Caco-2 (cell line): ENCODE data around the gene MRPS24. TPM values are rescaled to one million over a fixed set of nuclear protein-coding genes. Genes with fewer than 3 reads are reported as not detected.
A peak's percentile ranks its signal among the peaks of the same experiment; 100 is the strongest.

Experiments
- BruUV-seq: library from RNA; stranded (reverse); fragments of 400-500 nt; replicated peaks from 2 replicates; lab custom pipeline; 2021; lab: Mats Ljungman, UMichigan
- CTCF ChIA-PET: fragments of 300-600 bp; sonication (Branson Sonifier 250); formaldehyde crosslinking; loops from one replicate; lab custom pipeline; 2022; ENCODE audit warnings: antibody characterized with exemption; lab: Charles Lee
- POLR2A ChIA-PET: fragments of 300-600 bp; sonication (Branson Sonifier 250); formaldehyde crosslinking; loops from one replicate; lab custom pipeline; 2022; ENCODE audit warnings: antibody characterized with exemption; lab: Charles Lee
- DNase-seq, 2 experiments: peaks; one replicate each; pipeline versions ENCODE4 v3.0.0 to v3.0.0-alpha.2; 2020 to 2022
- H3K27me3 ChIP-seq: replicated peaks from 2 replicates; pipeline ENCODE4 v1.6.0; 2011; ENCODE audit warnings: low read length; ENCODE audit not compliant: control insufficient read depth, insufficient read depth
- H3K36me3 ChIP-seq: 2 replicates; pipeline ENCODE4 v1.5.1; 2011; ENCODE audit warnings: low read length; ENCODE audit not compliant: control insufficient read depth, insufficient read depth
- H3K4me1 ChIP-seq: fragments of 250-450 bp; sonication (Bioruptor Pico); 2 replicates; pipeline ENCODE4 v1.5.1; 2020; ENCODE audit warnings: mild to moderate bottlenecking
- H3K4me3 ChIP-seq: 2 replicates; pipeline ENCODE4 v1.5.1; 2011; ENCODE audit warnings: low read depth, mild to moderate bottlenecking, control low read depth, low read length
- H3K9me3 ChIP-seq: fragments of 250-450 bp; sonication (Bioruptor Pico); 2 replicates; pipeline ENCODE4 v1.5.1; 2020; ENCODE audit warnings: mild to moderate bottlenecking, moderate library complexity
- H3K27ac Mint-ChIP-seq: one replicate; pipeline ENCODE4 v1.8.0; 2022; ENCODE audit warnings: mixed read lengths; ENCODE audit not compliant: unreplicated experiment
- H3K27me3 Mint-ChIP-seq: one replicate; pipeline ENCODE4 v1.8.0; 2022; ENCODE audit warnings: mixed read lengths; ENCODE audit not compliant: insufficient read depth, unreplicated experiment
- H3K36me3 Mint-ChIP-seq: one replicate; pipeline ENCODE4 v1.8.0; 2022; ENCODE audit warnings: mild to moderate bottlenecking, mixed read lengths; ENCODE audit not compliant: insufficient read depth, unreplicated experiment
- H3K4me1 Mint-ChIP-seq: one replicate; pipeline ENCODE4 v1.8.0; 2022; ENCODE audit warnings: low read depth, mixed read lengths; ENCODE audit not compliant: unreplicated experiment
- H3K4me3 Mint-ChIP-seq: one replicate; pipeline ENCODE4 v1.8.0; 2022; ENCODE audit warnings: mild to moderate bottlenecking, moderate library complexity, mixed read lengths; ENCODE audit not compliant: unreplicated experiment
- H3K9me3 Mint-ChIP-seq: one replicate; pipeline ENCODE4 v1.8.0; 2022; ENCODE audit warnings: mixed read lengths; ENCODE audit not compliant: unreplicated experiment
- CTCF ChIP-seq, 2 experiments: fragments of 200-600 bp in 1 of 2; IDR thresholded peaks; 1 replicate in 1 of 2; 2 replicates in 1 of 2; pipeline versions ENCODE4 v1.5.1 to v1.8.0; 2011 to 2022; ENCODE audit warnings: antibody characterized with exemption in 1 of 2, control low read depth in 1 of 2, inconsistent platforms in 1 of 2, low read depth in 1 of 2, low read length in 1 of 2, mild to moderate bottlenecking in 1 of 2, moderate library complexity in 1 of 2; ENCODE audit not compliant: insufficient read depth in 1 of 2, severe bottlenecking in 1 of 2, unreplicated experiment in 1 of 2
- intact Hi-C: fragments of 100-400 bp; cut with micrococcal nuclease; formaldehyde crosslinking; loops from one replicate; pipeline ENCODE4 v1.10.0; 2022; ENCODE audit not compliant: unreplicated experiment
- total RNA-seq: library from RNA; stranded (reverse); gene quantifications from 2 replicates; pipeline ENCODE4 v1.2.3, GENCODE V29; 2022

MRPS24 gene
- total RNA-seq, 1 experiment from 2014 or later, result 150 TPM

- DNase-seq, result no peak
- Mint-ChIP-seq H3K4me3 (no peak overlapping the region), H3K36me3 (peaks cover 78% of the 10 kb centered on the region), H3K27ac (no peak overlapping the region), H3K9me3 (no peaks in the 10 kb centered on the region), H3K4me1 (peaks cover 9% of the 10 kb centered on the region), H3K27me3 (no peaks in the 10 kb centered on the region)
- H3K9me3 ChIP-seq, result no peaks in the 10 kb centered on the region
- H3K36me3 ChIP-seq, result peaks cover 3% of the 10 kb centered on the region
- H3K4me1 ChIP-seq, result peaks cover 4% of the 10 kb centered on the region; the same call in 1 of the 2 replicates
- intact Hi-C loops, result no loop called here
- ChIA-PET POLR2A (no interaction called here), CTCF (no interaction called here)
- BruUV-seq, result TSS peak; percentile 21
- H3K27me3 ChIP-seq, result no peaks in the 10 kb centered on the region
- TF ChIP-seq CTCF (IDR thresholded peaks at IDR 0.05; ENCODE audit: insufficient read depth in 1 of 2, low read depth in 1 of 2, low read length in 1 of 2, severe bottlenecking in 1 of 2, unreplicated experiment in 1 of 2), result no peak
- no peak overlapping the region for H3K4me3 ChIP-seq
Observed at GRCh38 chr7:43877968-43878864, 8.9 kb upstream of the MRPS24 start.

GRCh38 chr7:43876976-43877745 is 7.8 kb upstream of the MRPS24 start:
- peaks cover 76% of the 10 kb centered on the region for H3K36me3 Mint-ChIP-seq
- no peaks in the 10 kb centered on the region for H3K27me3 Mint-ChIP-seq
- no peaks in the 10 kb centered on the region for H3K9me3 ChIP-seq
- intact Hi-C loops, result no loop called here
- peaks cover 14% of the 10 kb centered on the region for H3K4me1 Mint-ChIP-seq
- ChIA-PET POLR2A (no interaction called here), CTCF (interaction anchor here (1.1 kb wide), 1 partner anchor 10 kb away, joined by 3 read pairs; no protein-coding TSS in a partner anchor)
- H3K4me1 ChIP-seq, result peaks cover 7% of the 10 kb centered on the region; the same call in 1 of the 2 replicates
- no peaks in the 10 kb centered on the region for H3K9me3 Mint-ChIP-seq
- DNase-seq, result no peak
- BruUV-seq, result no TSS peak
- no peak overlapping the region for H3K4me3 ChIP-seq
- peaks cover 3% of the 10 kb centered on the region for H3K36me3 ChIP-seq
- H3K4me3 Mint-ChIP-seq, result no peak overlapping the region
- no peak for TF ChIP-seq CTCF (IDR thresholded peaks at IDR 0.05; ENCODE audit: insufficient read depth in 1 of 2, low read depth in 1 of 2, low read length in 1 of 2, severe bottlenecking in 1 of 2, unreplicated experiment in 1 of 2)
- no peaks in the 10 kb centered on the region for H3K27me3 ChIP-seq
- no peak overlapping the region for H3K27ac Mint-ChIP-seq

- Mint-ChIP-seq H3K36me3 (peaks cover 67% of the 10 kb centered on the region), H3K9me3 (no peaks in the 10 kb centered on the region), H3K27ac (no peak overlapping the region), H3K4me3 (no peak overlapping the region), H3K27me3 (no peaks in the 10 kb centered on the region), H3K4me1 (peaks cover 14% of the 10 kb centered on the region)
- no peak overlapping the region for H3K4me3 ChIP-seq
- TSS peak; percentile 3 for BruUV-seq
- H3K4me1 ChIP-seq, result peaks cover 7% of the 10 kb centered on the region; the same call in 1 of the 2 replicates
- ChIA-PET POLR2A (no interaction called here), CTCF (interaction anchor here (1.1 kb wide), 1 partner anchor 11 kb away, joined by 3 read pairs; no protein-coding TSS in a partner anchor)
- H3K36me3 ChIP-seq, result peaks cover 3% of the 10 kb centered on the region
- no peak for TF ChIP-seq CTCF (IDR thresholded peaks at IDR 0.05; ENCODE audit: insufficient read depth in 1 of 2, low read depth in 1 of 2, low read length in 1 of 2, severe bottlenecking in 1 of 2, unreplicated experiment in 1 of 2)
- DNase-seq, result no peak
- no peaks in the 10 kb centered on the region for H3K27me3 ChIP-seq
- intact Hi-C loops, result no loop called here
- H3K9me3 ChIP-seq, result no peaks in the 10 kb centered on the region
Observed at GRCh38 chr7:43876241-43876640, 6.9 kb upstream of the MRPS24 start.
